T47D (cell line): Measurements from ENCODE around the gene PPM1L.

Source experiments
- DNase-seq, 2 experiments: peaks; one replicate each; pipeline versions ENCODE4 v3.0.0 to v3.0.0-alpha.2; 2011 to 2012; ENCODE audit warnings: low read depth in 1 of 2, low spot score in 1 of 2
- JUND ChIP-seq: IDR thresholded peaks from 2 replicates; pipeline ENCODE4 v1.6.1; 2012; ENCODE audit warnings: low read depth
- in situ Hi-C: cut with HindIII; loops from 2 replicates; pipeline ENCODE4 v1.10.0; 2016; ENCODE audit warnings: low sequenced_read_pairs, low pct_unique_long_range_greater_than_20kb

PPM1L gene

DNA sequence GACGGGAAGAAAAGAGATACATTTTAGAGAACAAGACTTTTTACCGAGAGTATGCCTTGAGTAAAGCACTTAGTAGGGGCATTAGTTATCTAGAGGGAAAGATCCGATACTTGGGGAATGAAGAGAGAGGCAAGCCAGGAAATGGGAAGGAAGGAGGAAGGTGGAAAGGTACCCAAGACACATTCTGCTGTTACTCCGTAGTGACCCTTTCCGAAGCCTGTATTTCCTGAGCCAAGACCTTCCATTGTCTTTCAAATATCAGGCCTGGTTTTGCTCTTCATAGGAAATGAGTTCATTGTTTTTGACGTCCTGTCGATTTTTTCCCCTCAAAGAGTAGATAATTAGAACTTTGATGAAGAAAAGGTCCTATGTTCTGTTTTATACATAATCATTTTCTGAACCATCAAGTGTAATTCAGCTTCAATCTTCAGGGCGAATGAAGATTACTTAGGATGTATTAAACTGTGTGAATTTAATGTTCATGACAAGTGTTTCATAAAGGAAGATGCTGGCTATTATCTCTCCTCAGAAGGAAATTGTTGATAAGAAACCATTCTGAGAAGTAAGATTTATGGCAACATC lies 95.7 kb downstream of the PPM1L start:
- no peak for DNase-seq
- TF ChIP-seq JUND = no peak
- in situ Hi-C loops = no loop called here

DNA sequence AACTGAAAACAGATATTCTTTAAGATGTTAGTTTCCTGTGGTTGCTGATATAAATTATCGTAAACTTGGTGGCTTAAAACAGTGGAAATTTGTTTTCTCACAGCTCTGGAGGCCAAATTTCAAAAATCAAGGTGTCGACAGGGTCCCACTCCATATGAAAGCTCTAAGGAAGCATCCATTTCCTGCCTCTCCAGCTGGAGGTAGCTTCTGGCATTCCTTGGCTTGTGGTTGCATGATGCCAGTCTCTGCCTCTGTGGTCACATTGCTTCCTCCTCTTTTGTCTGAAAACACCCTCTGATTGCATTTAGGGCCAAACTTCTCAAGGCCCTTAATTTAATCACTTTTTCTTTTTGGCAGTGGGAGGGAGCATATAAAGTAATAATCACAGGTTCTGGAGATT lies 96.8 kb downstream of the PPM1L start:
- in situ Hi-C loops = no loop called here
- TF ChIP-seq JUND = no peak
- no peak for DNase-seq

DNA sequence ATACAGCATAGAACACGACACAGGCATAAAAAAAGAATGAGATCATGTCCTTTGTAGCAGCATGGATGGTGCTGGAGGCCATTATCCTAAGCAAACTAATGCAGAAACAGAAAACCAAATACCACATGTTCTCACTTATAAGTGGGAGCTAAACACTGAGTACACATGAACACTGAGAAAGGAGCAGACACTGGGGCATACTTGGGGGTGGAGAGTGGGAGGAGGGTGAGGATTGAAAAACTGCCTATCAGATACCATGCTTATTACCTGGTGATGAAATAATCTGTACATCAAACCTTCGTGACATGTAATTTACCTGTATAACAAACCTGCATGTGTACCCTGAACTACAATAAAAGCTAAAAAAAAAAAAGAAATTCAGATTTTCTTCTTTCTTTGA lies 100.4 kb downstream of the PPM1L start:
- in situ Hi-C loops = no loop called here
- no peak for TF ChIP-seq JUND
- no peak for DNase-seq

DNA sequence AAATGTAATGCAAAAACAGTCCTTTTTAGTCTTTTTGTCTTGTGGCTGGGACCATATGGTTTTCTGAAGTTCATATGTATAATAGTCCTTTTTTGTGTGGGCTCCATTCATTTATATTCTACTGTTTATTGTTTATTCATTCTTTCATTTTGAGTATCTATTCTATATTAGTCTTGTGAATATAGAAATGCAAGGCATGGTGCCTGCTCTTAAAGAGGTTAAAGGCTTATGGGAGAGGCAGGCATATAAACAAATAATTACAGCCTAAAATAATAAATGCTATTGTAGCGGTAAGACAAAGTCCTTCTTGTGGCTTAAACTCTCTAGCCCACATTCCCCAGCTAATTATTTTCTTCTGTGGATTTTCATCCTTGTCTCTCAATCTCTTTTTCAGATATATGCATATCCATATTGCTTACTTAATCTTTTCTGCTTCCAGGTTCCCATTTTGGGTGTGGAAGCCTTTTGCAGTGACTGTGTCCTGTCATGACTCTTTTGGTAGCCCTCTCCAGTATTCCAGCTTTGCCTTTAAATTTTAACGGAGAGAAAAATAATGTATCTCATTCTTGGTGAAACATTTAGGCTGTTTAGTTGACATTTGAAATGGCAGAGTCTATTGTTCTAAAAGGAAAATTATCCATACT lies 101.6 kb downstream of the PPM1L start:
- TF ChIP-seq JUND = no peak
- in situ Hi-C loops = no loop called here
- no peak for DNase-seq

DNA sequence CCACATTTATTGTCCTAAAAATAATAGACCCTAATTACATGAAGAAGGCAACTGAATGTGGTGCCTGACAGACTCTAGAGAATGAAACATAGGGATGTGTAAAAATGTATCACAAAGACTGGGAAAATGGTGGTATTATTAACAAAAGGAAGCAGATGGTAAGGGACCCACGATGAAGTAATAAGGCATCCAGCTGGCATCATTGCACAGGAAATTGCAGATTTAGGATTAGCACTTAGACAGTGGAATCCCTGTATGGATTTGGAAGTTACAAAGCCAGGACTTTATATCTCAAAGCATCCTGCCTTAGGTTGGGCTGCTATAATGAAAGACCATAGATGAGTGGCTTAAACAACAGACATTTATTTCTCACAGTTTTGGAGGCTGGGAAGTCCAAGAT lies 104.3 kb downstream of the PPM1L start:
- DNase-seq = no peak
- no peak for TF ChIP-seq JUND

DNA sequence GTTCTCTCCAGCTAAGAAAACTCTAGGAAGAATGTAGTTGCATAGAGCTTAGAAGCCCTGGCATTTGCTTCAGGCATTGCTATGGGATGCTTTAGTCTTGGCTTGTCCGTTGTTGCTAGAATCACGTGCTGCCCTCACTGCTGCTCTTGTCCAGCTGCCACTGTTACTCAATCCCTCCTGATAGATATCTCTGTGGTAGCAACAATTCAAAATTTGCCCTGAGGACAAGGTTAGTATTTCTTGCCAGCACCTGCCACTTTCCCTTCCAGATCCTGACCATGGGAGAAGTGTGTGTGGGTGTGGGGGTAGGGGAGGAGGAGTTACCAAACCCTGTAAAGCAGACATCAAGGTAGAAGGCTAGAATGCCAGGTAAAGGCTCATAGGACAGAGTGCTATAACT lies 113.8 kb downstream of the PPM1L start:
- DNase-seq = peak; percentile 35 to 98
- peak; percentile 40; the same call in 1 of the 2 replicates for TF ChIP-seq JUND
- in situ Hi-C loops = no loop called here

More for the DNA sequence above, 104.3 kb downstream of the PPM1L start:
- in situ Hi-C loops = no loop called here

DNA sequence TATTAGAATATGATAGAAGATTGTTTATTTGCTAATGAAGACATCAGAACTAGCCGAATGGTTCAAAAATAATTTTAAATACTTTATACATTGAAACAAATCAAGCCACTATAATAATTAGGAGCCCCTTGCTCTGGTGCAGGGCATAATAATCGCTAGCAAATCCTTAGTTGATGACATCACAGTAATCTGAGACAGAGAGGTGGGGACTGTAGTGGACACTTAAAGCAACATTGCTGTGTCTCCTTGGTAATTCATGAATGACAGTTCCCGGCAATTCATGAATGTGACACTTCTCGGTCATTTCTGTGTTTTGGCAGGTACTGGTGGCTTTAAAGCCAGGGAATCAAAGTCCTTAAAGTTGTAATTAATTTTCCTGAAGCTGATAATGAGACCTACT lies 114.3 kb downstream of the PPM1L start:
- no peak for TF ChIP-seq JUND
- DNase-seq = peak; percentile 16 to 88
- in situ Hi-C loops = no loop called here

DNA sequence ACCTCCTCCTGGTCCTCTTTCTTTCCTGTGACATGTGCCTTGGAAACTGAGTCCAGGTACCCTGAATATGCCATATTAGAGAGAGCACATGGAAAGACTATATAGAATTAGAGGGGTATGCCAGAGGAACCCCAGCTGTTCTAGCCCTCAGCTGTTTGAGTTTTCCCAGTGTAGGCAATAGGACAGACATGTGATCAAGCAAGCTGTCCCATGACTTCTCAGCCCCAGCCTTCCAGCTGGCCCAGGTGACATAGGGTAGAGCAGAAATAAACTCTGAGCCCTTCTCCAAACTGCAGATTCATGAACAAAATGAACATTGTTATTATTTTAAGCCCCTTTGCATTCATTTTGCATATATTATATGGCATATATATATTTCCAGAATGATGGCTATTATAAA lies 118.7 kb downstream of the PPM1L start:
- DNase-seq = no peak
- in situ Hi-C loops = no loop called here
- TF ChIP-seq JUND = no peak

DNA sequence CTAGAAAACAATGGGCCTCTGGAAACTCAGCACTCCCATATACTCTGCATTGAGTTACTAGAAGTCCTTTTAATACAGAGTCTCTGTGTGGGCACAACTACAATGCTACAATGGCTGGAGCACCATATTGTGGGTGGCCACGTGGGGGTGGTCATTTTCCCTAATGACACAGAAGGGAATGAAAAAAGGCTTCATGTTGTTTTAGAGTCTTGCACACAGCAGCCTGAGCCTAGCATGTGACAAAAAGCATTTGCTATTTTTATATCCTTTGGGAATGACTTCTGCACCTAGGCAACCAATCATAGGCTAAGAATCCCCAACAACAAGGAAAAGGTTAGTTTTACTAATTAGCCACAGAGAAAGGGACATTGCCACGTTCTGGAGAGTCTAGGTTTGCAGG lies 120.6 kb downstream of the PPM1L start:
- DNase-seq = no peak
- TF ChIP-seq JUND = no peak
- in situ Hi-C loops = no loop called here

DNA sequence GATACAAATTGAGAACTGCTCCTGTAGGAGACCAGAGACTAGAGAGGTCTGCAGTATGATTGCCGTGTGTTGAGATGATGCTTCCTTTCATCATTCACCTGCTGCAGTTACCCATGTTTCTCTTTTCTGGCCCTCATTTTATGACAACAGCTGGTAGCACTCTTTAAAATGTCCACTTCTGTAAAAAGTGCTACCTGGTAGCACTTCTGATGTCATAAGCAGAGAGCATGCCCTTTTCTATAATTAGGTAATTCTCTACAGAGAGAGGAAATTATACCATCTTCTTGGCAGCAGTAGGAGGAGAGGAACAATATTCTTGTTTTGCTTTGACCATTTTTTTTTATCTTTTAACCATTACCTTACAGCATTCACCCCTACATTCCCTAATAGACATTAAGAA lies 123.8 kb downstream of the PPM1L start:
- in situ Hi-C loops = no loop called here
- DNase-seq = no peak
- no peak for TF ChIP-seq JUND

DNA sequence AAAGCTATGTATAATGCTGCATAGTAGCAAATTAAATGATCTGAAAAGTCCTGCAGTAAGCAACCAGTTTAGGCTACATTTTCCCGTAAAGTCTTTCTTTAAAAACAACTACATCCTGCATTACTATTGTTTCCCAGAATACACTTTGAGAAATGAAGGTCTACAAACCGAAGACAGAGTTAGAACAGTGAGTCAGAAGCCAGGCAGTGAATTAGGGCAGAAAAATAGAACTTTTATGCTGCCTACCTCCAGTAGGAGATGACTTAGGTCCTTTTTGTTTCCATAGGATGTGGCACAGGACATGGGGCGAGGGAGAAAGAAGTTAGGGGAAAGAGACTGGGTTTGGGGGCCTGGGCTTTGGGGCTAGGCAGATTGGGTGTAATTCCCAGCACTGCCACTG lies 127.3 kb downstream of the PPM1L start:
- in situ Hi-C loops = no loop called here
- TF ChIP-seq JUND = no peak
- no peak for DNase-seq

DNA sequence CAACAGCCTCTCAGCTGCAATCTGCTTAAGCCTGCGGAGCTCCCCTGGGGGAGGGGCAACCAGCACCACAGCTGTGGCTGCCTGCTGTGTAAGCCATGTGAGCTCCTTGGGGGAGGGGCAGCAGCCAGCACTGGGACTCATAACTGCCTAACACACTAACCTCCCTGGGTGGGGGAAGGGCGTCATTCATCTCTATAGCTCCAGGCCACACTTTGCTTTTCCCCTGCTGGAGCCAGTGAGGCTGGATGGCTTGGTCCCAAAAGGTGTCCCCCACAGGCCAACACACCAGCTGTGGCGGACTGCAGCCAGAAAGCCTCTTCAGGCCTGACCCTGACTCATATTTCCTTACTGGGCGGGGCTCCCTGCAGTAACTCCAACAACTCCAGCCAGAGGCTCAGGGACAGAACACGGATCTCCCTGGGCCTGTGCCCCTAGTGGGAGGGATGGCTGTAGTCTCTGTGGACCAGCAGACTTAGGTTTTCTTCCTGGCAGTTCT lies 129.8 kb downstream of the PPM1L start:
- no peak for TF ChIP-seq JUND
- in situ Hi-C loops = no loop called here

DNA sequence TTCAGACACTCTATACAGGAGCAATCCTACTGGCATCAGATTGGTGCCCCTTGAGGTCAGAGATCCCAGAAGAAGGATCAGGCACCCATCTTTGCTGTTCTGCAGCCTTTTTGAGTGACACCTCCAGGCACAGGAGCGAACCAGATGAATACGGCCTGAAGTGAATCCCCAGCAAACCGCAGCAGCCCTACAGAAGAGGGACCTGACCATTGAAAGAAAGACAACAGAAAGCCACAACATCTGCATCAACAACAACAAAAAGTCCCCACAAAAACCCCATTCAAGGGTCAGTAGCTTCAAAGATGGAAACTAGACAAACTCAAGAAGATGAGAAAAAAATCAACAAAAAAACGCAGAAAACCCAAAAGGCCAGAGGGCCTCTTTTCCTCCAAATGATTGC lies 130.4 kb downstream of the PPM1L start:
- TF ChIP-seq JUND = no peak
- in situ Hi-C loops = no loop called here

More for the DNA sequence above, 129.8 kb downstream of the PPM1L start:
- no peak for DNase-seq

DNA sequence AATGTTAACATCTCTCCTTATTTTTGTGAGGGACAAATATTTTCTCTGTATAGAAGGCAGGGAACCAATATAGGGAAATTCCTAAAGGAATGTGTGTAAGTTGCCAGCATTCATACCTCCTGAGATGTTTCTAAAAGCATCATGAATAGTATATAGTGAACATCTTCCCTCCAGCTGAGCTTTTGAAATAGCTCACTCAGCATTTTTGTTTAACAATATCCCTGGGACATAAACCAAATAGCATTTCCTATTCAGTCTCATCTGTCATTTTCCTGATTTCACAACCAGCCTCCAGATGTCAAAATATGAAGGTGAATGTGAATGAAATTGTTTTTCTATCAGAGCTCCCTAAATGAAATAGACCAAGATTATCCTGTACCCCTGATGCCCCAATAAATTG lies 137.2 kb downstream of the PPM1L start:
- in situ Hi-C loops = no loop called here
- no peak for DNase-seq
- no peak for TF ChIP-seq JUND

More for the DNA sequence above, 130.4 kb downstream of the PPM1L start:
- no peak for DNase-seq
